ENCODE measurements around the gene ATRAID. TPM values are rescaled to one million over a fixed set of nuclear protein-coding genes. Genes with fewer than 3 reads are reported as not detected.

The ATRAID gene
- total and polyA plus RNA-seq, 4 donors = 90.0 to 204 (median 122) TPM

DNA sequence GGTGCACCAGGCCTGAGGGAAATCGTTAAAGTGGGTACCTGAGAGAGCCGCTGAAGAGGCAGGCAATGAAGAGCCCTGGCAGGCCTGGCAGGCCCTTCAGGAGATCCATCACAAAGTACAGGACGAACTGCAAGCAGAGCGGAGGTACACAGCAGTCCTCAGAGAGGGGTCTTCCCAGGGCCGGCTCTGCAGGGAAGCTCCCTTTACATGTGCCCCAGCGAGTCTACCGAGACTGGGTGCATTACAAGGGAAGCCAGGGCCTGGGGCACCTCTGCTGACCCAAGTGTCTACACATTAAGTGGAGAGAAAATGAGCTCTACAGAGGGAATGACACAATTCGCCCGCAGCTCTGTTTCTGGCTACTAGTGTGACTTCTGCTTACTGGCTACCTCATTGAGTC, 8.1 kb upstream of the ATRAID start:
- ATAC-seq (ENCODE audit: insufficient read depth, low FRiP score) (no peak), DNase-seq (no peak)
- no peaks in the 10 kb centered on the region for H3K9me3 ChIP-seq (ENCODE audit: control insufficient read depth in 4 of 4, insufficient read depth in 3 of 4, low read length in 3 of 4)
- no peaks in the 10 kb centered on the region for H3K4me1 ChIP-seq (ENCODE audit: control insufficient read depth in 5 of 5, insufficient read depth in 5 of 5, low read length in 5 of 5)
- no peaks in the 10 kb centered on the region for H3K27me3 ChIP-seq (ENCODE audit: control insufficient read depth in 3 of 3, insufficient read depth in 3 of 3, low read length in 2 of 3)
- TF ChIP-seq, protein P1, sequence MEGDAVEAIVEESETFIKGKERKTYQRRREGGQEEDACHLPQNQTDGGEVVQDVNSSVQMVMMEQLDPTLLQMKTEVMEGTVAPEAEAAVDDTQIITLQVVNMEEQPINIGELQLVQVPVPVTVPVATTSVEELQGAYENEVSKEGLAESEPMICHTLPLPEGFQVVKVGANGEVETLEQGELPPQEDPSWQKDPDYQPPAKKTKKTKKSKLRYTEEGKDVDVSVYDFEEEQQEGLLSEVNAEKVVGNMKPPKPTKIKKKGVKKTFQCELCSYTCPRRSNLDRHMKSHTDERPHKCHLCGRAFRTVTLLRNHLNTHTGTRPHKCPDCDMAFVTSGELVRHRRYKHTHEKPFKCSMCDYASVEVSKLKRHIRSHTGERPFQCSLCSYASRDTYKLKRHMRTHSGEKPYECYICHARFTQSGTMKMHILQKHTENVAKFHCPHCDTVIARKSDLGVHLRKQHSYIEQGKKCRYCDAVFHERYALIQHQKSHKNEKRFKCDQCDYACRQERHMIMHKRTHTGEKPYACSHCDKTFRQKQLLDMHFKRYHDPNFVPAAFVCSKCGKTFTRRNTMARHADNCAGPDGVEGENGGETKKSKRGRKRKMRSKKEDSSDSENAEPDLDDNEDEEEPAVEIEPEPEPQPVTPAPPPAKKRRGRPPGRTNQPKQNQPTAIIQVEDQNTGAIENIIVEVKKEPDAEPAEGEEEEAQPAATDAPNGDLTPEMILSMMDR (IDR thresholded peaks at IDR 0.05; ENCODE audit: control extremely low read depth, extremely low read depth) = no peak
- 90 to 95% methylated on average over 9 of the region's 9 CpGs for WGBS, 2 donors
- H3K9ac ChIP-seq (ENCODE audit: insufficient read depth in 1 of 2, low read length in 2 of 2) = no peak overlapping the region
- no peak overlapping the region for H3K4me3 ChIP-seq
- no peak overlapping the region for H3K27ac ChIP-seq (ENCODE audit: low read depth in 1 of 2, low read length in 1 of 2)
- peaks cover 3 to 67% (median 24%) of the 10 kb centered on the region in 4 donors for H3K36me3 ChIP-seq (ENCODE audit: control insufficient read depth in 4 of 4, insufficient read depth in 4 of 4, low read length in 4 of 4)

DNA sequence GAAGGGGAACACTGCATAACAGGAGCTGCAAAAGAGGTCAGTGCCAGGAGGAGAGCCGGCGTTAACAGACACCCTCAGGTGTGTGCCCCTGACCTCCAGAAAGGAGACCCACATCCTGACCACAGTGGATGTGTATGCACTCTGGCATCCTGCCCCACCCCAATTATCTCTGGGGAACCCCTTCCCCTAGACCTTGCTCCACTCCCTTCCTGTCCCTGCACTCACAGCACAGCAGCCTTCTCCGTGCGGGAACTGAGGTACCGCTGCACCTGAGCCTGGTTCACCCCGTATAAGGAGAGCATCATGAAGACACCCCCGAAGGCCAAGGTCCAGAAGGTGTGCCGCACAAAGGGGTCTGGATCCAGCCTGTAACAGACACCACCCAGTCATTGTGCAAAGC, 7.3 kb upstream of the ATRAID start:
- TF ChIP-seq, protein P1 (IDR thresholded peaks at IDR 0.05; ENCODE audit: control extremely low read depth, extremely low read depth) = no peak
- Histone ChIP-seq H3K4me3 (no peak overlapping the region), H3K9me3 (ENCODE audit: control insufficient read depth in 4 of 4, insufficient read depth in 3 of 4, low read length in 3 of 4) (no peaks in the 10 kb centered on the region), H3K9ac (ENCODE audit: insufficient read depth in 1 of 2, low read length in 2 of 2) (no peak overlapping the region), H3K4me1 (ENCODE audit: control insufficient read depth in 5 of 5, insufficient read depth in 5 of 5, low read length in 5 of 5) (no peaks in the 10 kb centered on the region), H3K27me3 (ENCODE audit: control insufficient read depth in 3 of 3, insufficient read depth in 3 of 3, low read length in 2 of 3) (no peaks in the 10 kb centered on the region), H3K27ac (ENCODE audit: low read depth in 1 of 2, low read length in 1 of 2) (no peak overlapping the region), H3K36me3 (ENCODE audit: control insufficient read depth in 4 of 4, insufficient read depth in 4 of 4, low read length in 4 of 4) (peaks cover 3 to 72% (median 24%) of the 10 kb centered on the region in 4 donors)
- 95 to 96% methylated on average over 8 of the region's 8 CpGs for WGBS, 2 donors
- ATAC-seq (ENCODE audit: insufficient read depth, low FRiP score) (no peak), DNase-seq (no peak)

GRCh38 chr2:27205206-27205605, 6.6 kb upstream of the ATRAID start:
- Histone ChIP-seq H3K4me3 (no peak overlapping the region), H3K4me1 (ENCODE audit: control insufficient read depth in 5 of 5, insufficient read depth in 5 of 5, low read length in 5 of 5) (no peaks in the 10 kb centered on the region), H3K9me3 (ENCODE audit: control insufficient read depth in 4 of 4, insufficient read depth in 3 of 4, low read length in 3 of 4) (no peaks in the 10 kb centered on the region), H3K9ac (ENCODE audit: insufficient read depth in 1 of 2, low read length in 2 of 2) (no peak overlapping the region), H3K36me3 (ENCODE audit: control insufficient read depth in 4 of 4, insufficient read depth in 4 of 4, low read length in 4 of 4) (peaks cover 3 to 70% (median 24%) of the 10 kb centered on the region in 4 donors), H3K27ac (ENCODE audit: low read depth in 1 of 2, low read length in 1 of 2) (no peak overlapping the region), H3K27me3 (ENCODE audit: control insufficient read depth in 3 of 3, insufficient read depth in 3 of 3, low read length in 2 of 3) (no peaks in the 10 kb centered on the region)
- WGBS, 2 donors = 88 to 89% methylated on average over 8 of the region's 8 CpGs
- ATAC-seq (ENCODE audit: insufficient read depth, low FRiP score) = no peak
- TF ChIP-seq, protein P1 (IDR thresholded peaks at IDR 0.05; ENCODE audit: control extremely low read depth, extremely low read depth) = no peak
- no peak for DNase-seq

- Histone ChIP-seq H3K27me3 (ENCODE audit: control insufficient read depth in 3 of 3, insufficient read depth in 3 of 3, low read length in 2 of 3) (no peaks in the 10 kb centered on the region), H3K36me3 (ENCODE audit: control insufficient read depth in 4 of 4, insufficient read depth in 4 of 4, low read length in 4 of 4) (peaks cover 3 to 60% (median 24%) of the 10 kb centered on the region in 4 donors), H3K9ac (ENCODE audit: insufficient read depth in 1 of 2, low read length in 2 of 2) (no peak overlapping the region), H3K4me1 (ENCODE audit: control insufficient read depth in 5 of 5, insufficient read depth in 5 of 5, low read length in 5 of 5) (peaks cover 0 to 5% (median 0%) of the 10 kb centered on the region in 5 donors), H3K4me3 (no peak overlapping the region), H3K9me3 (ENCODE audit: control insufficient read depth in 4 of 4, insufficient read depth in 3 of 4, low read length in 3 of 4) (no peaks in the 10 kb centered on the region), H3K27ac (ENCODE audit: low read depth in 1 of 2, low read length in 1 of 2) (no peak overlapping the region)
- DNase-seq (no peak), ATAC-seq (ENCODE audit: insufficient read depth, low FRiP score) (no peak)
- TF ChIP-seq, protein P1 (IDR thresholded peaks at IDR 0.05; ENCODE audit: control extremely low read depth, extremely low read depth) = no peak
- WGBS, 2 donors = 92 to 98% methylated on average over 6 of the region's 6 CpGs
These were observed 5.5 kb upstream of the ATRAID start for GRCh38 chr2:27206346-27206745.
